ENCODE data around the gene YIPF5. TPM values are rescaled to one million over a fixed set of nuclear protein-coding genes. Genes with fewer than 3 reads are reported as not detected.

Gene YIPF5
- total and polyA plus RNA-seq, 11 donors = 4.1 to 43.9 (median 29.0) TPM

GRCh38 chr5:144203750-144204596 is 33.5 kb upstream of the YIPF5 start:
- Histone ChIP-seq H3K4me1 (peaks cover 0 to 16% (median 5%) of the 10 kb centered on the region in 12 donors), H3K4me3 (no peak overlapping the region), H3K9me3 (no peaks in the 10 kb centered on the region), H3K27me3 (peaks cover 9 to 71% (median 36%) of the 10 kb centered on the region in 9 donors), H3K36me3 (no peaks in the 10 kb centered on the region), H3K27ac (no peak overlapping the region)
- no peak for DNase-seq
- 36 to 40% (median 39%) methylated on average over 10 of the region's 10 CpGs for WGBS, 4 donors
- intact Hi-C loops (cut with DNase I) = loop anchor here (2.0 to 10.0 kb wide), 16 partner anchors 181 to 1931 kb away; no protein-coding TSS in a partner anchor
- ATAC-seq = peak in 3 of 4 donors; percentile 52 to 74 (median 56)
- TF ChIP-seq POLR2A (IDR thresholded peaks at IDR 0.05) (no peak), CTCF (IDR thresholded peaks at IDR 0.05) (peak; percentile 76 to 97 (median 87))

DNA sequence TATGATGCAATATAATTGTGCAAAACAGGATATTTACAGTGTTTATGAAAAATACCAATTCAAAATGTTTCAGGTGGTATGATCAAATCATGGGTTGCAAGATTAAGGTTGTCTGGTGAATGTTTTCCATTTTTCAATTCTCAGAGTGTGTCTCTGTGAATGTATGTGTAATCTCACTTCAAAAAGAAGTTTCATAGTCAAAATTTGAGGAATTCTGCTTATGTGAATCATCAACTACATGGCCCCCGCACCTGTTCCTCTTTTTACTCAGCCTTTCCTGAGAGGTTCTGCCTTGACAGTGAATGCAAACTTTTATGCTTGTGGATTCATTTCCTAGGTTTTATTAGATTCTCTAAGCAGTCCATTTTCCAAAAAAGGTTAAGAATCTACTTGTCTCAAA is 32.3 kb upstream of the YIPF5 start:
- Histone ChIP-seq H3K4me3 (no peak overlapping the region), H3K36me3 (no peaks in the 10 kb centered on the region), H3K4me1 (peaks cover 0 to 16% (median 5%) of the 10 kb centered on the region in 12 donors), H3K9me3 (no peaks in the 10 kb centered on the region), H3K27me3 (peaks cover 9 to 60% (median 35%) of the 10 kb centered on the region in 9 donors), H3K27ac (no peak overlapping the region)
- intact Hi-C loops (cut with DNase I) = loop anchor here (2.0 to 10.0 kb wide), 16 partner anchors 182 to 1932 kb away; no protein-coding TSS in a partner anchor
- 80 to 96% (median 91%) methylated on average over 1 of the region's 1 CpG for WGBS, 4 donors
- no peak for DNase-seq
- TF ChIP-seq POLR2A (IDR thresholded peaks at IDR 0.05) (no peak), CTCF (IDR thresholded peaks at IDR 0.05) (no peak)
- ATAC-seq = no peak

DNA sequence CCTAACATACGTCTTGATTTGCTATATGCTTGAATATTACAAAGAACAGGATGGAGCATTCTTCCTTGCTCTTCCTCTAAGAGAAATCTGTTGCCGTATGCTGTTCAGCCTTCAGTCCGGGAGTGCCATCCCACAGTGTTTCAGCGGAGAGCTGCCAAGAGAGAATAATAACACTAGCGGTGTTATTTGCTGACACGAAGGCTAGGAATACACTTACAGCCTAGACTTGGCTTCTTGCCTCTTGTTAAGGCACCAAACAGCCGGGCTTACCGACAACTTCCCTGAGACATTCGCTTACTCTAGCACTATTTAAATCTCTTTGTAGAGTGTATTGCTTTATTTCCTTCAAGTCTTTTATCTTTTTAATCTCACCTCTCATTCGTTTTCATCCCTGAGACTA is 31.6 kb upstream of the YIPF5 start:
- intact Hi-C loops (cut with DNase I) = loop anchor here (2.0 to 10.0 kb wide), 16 partner anchors 183 to 1933 kb away; no protein-coding TSS in a partner anchor
- DNase-seq (no peak), ATAC-seq (peak in 3 of 4 donors; percentile 41 to 49 (median 42))
- Histone ChIP-seq H3K4me3 (no peak overlapping the region), H3K27ac (no peak overlapping the region), H3K4me1 (peaks cover 0 to 16% (median 5%) of the 10 kb centered on the region in 12 donors), H3K36me3 (no peaks in the 10 kb centered on the region), H3K27me3 (peaks cover 5 to 53% (median 33%) of the 10 kb centered on the region in 9 donors), H3K9me3 (no peaks in the 10 kb centered on the region)
- WGBS, 4 donors = 11 to 26% (median 20%) methylated on average over 10 of the region's 10 CpGs
- TF ChIP-seq CTCF (IDR thresholded peaks at IDR 0.05) = no peak
- no peak for TF ChIP-seq POLR2A (IDR thresholded peaks at IDR 0.05)

DNA sequence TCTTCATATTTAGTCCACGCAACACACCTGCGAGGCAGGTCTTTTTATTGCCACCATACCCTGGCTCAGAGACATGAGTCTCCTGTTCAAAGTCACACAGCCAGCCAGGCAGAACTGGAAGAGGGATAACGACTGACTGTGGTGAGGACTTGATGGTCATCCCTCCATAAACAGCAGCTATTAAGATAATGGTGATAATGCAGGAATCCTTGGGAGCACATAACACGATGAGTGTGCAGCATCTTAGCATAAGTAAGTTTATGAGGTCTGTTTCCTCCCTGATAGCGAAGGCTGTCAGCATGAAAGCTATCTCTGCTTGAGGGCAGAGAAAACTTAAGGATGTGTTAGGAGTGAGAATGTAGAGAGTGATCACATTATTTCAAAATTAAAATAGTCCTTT is 31.1 kb upstream of the YIPF5 start:
- TF ChIP-seq POLR2A (IDR thresholded peaks at IDR 0.05) (no peak), CTCF (IDR thresholded peaks at IDR 0.05) (no peak)
- 45 to 56% (median 53%) methylated on average over 5 of the region's 5 CpGs for WGBS, 4 donors
- ATAC-seq = no peak
- Histone ChIP-seq H3K4me1 (peaks cover 0 to 16% (median 5%) of the 10 kb centered on the region in 12 donors), H3K4me3 (no peak overlapping the region), H3K9me3 (no peaks in the 10 kb centered on the region), H3K27ac (no peak overlapping the region), H3K27me3 (peaks cover 3 to 48% (median 28%) of the 10 kb centered on the region in 9 donors), H3K36me3 (no peaks in the 10 kb centered on the region)
- no peak for DNase-seq
- intact Hi-C loops (cut with DNase I) = loop anchor here (5.0 to 10.0 kb wide), 15 partner anchors 183 to 1933 kb away; no protein-coding TSS in a partner anchor

All from heart left ventricle (tissue), 16 donors.